Measurements from ENCODE around the gene LRRC27. TPM values are rescaled to one million over a fixed set of nuclear protein-coding genes. Genes with fewer than 3 reads are reported as not detected.

Gene LRRC27
- total RNA-seq, 6 donors from 2014 or later, result 7.4 to 110 (median 15.1) TPM

DNA sequence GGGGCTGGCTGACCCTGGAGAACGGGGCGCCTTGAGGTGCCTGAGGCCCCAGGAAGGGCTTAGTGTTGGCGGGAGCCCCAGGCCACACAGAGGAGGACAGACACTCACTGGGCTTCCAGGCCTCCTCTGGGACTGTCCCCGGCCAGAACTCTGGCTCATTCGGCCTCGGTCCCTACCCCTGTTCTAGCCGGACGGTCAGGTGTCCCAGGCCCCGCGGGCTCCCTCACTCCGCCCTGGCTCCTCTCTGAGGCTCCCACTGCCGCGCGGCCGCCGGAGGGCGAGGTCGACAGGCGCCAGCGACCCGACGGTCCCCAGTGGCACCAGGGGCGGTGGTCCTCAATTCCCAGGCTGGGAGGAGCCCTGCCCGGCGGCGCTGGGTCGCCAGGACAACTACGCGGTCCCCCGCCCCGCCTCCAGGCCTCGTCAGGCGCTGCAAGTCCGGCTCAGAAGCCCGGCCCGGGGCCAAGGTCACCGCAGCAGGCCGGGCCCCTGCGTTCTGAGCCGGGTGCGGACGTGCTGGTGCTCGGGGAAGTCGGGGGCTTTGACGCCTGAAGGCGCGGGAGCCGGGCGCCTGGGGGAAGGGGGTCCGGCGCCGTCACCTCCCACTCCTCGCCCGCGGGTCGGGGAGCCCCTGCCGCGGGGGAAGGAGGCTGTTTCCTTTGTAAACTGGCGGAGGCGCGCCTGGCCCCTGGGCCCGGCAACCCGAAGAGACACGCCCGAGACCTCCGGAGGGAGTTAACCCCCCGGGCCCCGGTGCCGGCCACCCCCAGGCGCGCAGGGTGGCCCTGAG, 63.9 kb downstream of the LRRC27 start:
- Histone ChIP-seq H3K27ac (peak overlapping the region; percentile 92 to 99 (median 94)), H3K27me3 (no peaks in the 10 kb centered on the region), H3K4me3 (peak overlapping the region; percentile 5 to 83 (median 71)), H3K36me3 (no peaks in the 10 kb centered on the region), H3K9me3 (no peaks in the 10 kb centered on the region), H3K4me1 (peaks cover 39 to 51% (median 49%) of the 10 kb centered on the region in 4 donors)
- 0 to 3% methylated on average over 7 to 28 of the region's 71 CpGs for WGBS, 2 donors
- peak; percentile 51 to 73 for ATAC-seq (ENCODE audit: low FRiP score in 2 of 2)
- TF ChIP-seq EP300 (IDR thresholded peaks at IDR 0.05) (no peak), POLR2A (IDR thresholded peaks at IDR 0.05) (peak in 2 of 4 donors; percentile 63 to 83), POLR2AphosphoS5 (IDR thresholded peaks at IDR 0.05) (peak in 1 of 2 donors; percentile 72)
- TF ChIP-seq, protein P1, sequence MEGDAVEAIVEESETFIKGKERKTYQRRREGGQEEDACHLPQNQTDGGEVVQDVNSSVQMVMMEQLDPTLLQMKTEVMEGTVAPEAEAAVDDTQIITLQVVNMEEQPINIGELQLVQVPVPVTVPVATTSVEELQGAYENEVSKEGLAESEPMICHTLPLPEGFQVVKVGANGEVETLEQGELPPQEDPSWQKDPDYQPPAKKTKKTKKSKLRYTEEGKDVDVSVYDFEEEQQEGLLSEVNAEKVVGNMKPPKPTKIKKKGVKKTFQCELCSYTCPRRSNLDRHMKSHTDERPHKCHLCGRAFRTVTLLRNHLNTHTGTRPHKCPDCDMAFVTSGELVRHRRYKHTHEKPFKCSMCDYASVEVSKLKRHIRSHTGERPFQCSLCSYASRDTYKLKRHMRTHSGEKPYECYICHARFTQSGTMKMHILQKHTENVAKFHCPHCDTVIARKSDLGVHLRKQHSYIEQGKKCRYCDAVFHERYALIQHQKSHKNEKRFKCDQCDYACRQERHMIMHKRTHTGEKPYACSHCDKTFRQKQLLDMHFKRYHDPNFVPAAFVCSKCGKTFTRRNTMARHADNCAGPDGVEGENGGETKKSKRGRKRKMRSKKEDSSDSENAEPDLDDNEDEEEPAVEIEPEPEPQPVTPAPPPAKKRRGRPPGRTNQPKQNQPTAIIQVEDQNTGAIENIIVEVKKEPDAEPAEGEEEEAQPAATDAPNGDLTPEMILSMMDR (IDR thresholded peaks at IDR 0.05), result peak in 2 of 6 experiments; percentile 34 to 35
- peak; percentile 87 to 94 for DNase-seq

DNA sequence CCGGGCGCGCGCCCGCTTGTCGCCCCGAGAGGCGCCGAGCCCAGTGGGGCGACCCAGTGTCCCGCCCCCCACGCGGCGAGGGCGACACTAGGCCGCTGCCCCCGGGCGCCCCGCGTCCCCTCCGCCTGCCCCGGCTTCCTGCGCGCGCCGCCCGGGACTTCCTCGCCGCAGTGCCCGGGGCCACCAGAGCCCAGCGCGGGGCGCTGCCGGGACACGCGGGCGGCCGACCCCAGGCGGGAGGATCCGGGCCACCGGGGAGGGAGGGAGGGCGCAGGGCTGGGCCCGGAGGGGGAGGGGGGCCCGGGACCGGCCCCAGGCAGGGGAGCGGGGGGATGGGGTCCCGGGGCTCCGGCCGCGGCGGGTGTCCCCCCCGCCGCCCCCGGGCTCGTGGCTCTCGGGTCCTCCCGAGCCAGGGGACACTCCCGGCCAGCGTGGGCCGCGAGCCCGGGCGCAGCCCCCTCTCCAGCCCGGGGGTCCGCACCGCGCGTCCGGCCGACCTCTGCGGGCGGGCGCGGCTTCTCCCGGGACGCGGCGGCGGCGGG, 64.6 kb downstream of the LRRC27 start:
- peak overlapping the region; percentile 92 to 99 (median 94) for H3K27ac ChIP-seq
- peak overlapping the region; percentile 5 to 83 (median 71) for H3K4me3 ChIP-seq
- 0% methylated on average over 5 of the region's 80 CpGs; no CpG with 5 or more reads in 1 of the 2 donors for WGBS, 2 donors
- no peaks in the 10 kb centered on the region for H3K9me3 ChIP-seq
- ATAC-seq (ENCODE audit: low FRiP score in 2 of 2) (peak; percentile 23 to 65), DNase-seq (peak; percentile 77 to 95)
- H3K36me3 ChIP-seq, result no peaks in the 10 kb centered on the region
- peaks cover 46 to 58% (median 56%) of the 10 kb centered on the region in 4 donors for H3K4me1 ChIP-seq
- no peaks in the 10 kb centered on the region for H3K27me3 ChIP-seq
- TF ChIP-seq POLR2AphosphoS5 (IDR thresholded peaks at IDR 0.05), result no peak
- TF ChIP-seq, protein P1 (IDR thresholded peaks at IDR 0.05), result peak; percentile 61 to 91 (median 70)

DNA sequence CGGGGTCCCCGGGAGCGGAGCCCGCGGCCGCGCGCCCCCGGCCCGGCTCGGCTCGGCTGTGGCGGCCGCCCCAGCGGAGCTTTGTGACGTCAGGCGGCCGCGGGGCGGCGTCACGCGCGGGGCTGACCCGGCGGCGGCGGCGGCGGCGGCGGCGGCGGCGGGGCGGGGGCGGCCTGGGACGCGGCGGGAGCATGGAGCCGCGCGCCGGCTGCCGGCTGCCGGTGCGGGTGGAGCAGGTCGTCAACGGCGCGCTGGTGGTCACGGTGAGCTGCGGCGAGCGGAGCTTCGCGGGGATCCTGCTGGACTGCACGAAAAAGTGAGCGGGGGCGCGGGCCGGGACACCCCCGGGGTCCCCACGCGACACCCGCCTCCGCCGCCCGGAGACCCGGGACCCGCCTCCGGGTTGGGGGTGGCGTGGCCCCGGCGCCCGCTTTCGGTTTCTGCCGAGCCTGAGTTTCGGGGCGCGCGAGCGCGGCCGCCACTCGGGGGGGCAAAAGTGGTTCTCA, 65.1 kb downstream of the LRRC27 start, which contains the start of gene PWWP2B:
PWWP2B (plus strand) TSS at position 165 of the 506 bp plus-strand sequence; CDS start at position 192, 27 bp downstream.
- 0% methylated on average over 5 of the region's 86 CpGs; no CpG with 5 or more reads in 1 of the 2 donors for WGBS, 2 donors
- peak in 1 of 2 donors; percentile 43 for ATAC-seq (ENCODE audit: low FRiP score in 2 of 2)

DNA sequence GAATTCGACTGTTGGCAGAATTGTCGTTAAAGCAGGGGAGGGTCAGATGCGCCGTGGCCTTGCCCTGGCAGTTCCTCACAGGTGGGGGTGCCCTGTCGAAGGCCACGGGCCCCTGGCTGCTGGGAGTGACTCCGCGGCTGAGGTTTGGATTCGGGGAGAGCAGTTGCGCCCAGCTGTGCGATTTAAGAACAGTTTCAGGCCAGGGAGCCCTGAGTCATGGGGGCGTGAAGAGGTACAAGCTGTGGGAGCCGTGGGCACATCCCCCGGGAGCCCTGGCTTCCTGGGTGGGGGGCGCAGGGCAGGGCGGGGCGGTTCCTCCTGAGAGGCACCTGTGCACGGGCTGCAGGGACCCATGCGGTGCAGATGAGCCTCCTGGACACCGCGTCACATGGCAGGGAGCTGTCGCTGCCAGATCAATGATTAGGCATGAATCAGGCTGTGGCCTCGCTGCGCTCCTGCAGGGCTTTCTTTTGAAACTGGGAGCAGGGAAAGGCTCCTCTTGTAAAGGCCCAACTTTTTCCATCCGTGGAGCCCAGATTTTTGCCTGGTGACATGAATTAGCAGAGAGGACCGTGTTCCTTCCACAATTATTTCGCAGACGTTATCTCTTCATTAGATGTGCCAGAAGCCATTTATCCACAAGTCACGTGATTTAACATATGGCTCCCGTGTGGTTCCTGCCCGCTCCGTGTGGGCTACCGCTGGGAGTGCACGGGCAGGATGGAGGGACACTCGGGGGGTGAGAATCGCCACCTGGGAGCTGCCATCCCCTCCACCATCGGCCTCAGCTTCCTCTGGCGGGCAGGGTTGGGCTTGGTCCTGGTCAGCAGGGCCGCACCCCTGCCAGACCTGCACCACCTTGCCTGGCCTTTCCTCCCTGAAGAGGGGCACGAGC, 65.9 kb downstream of the LRRC27 start:
- H3K4me3 ChIP-seq, result peak overlapping the region; percentile 76 to 83 (median 81)
- 13 to 14% methylated on average over 26 to 33 of the region's 40 CpGs for WGBS, 2 donors
- no peaks in the 10 kb centered on the region for H3K36me3 ChIP-seq
- H3K27ac ChIP-seq, result peak overlapping the region; percentile 86 to 99 (median 95)
- no peaks in the 10 kb centered on the region for H3K27me3 ChIP-seq
- H3K9me3 ChIP-seq, result no peaks in the 10 kb centered on the region
- DNase-seq, result peak in 1 of 2 donors; percentile 89
- peaks cover 53 to 71% (median 68%) of the 10 kb centered on the region in 4 donors for H3K4me1 ChIP-seq
- ATAC-seq (ENCODE audit: low FRiP score in 2 of 2), result peak in 1 of 2 donors; percentile 27
- TF ChIP-seq POLR2A (IDR thresholded peaks at IDR 0.05) (no peak), POLR2AphosphoS5 (IDR thresholded peaks at IDR 0.05) (peak in 1 of 2 donors; percentile 10), EP300 (IDR thresholded peaks at IDR 0.05) (no peak)
- TF ChIP-seq, protein P1 (IDR thresholded peaks at IDR 0.05), result peak in 1 of 6 experiments; percentile 11

More for the DNA sequence above, 65.1 kb downstream of the LRRC27 start, which contains the start of gene PWWP2B:
- Histone ChIP-seq H3K36me3 (no peaks in the 10 kb centered on the region), H3K9me3 (no peaks in the 10 kb centered on the region), H3K4me3 (peak within 1 kb of the TSS; percentile 76 to 83 (median 81)), H3K27me3 (no peaks in the 10 kb centered on the region), H3K27ac (peak within 1 kb of the TSS; percentile 92 to 99 (median 95)), H3K4me1 (peaks cover 48 to 63% (median 61%) of the 10 kb centered on the region in 4 donors)
- peak in 1 of 2 donors; percentile 96 for DNase-seq
- peak in 1 of 2 donors; percentile 42 for TF ChIP-seq POLR2AphosphoS5 (IDR thresholded peaks at IDR 0.05)
- TF ChIP-seq EP300 (IDR thresholded peaks at IDR 0.05), result no peak
- peak in 3 of 4 donors; percentile 61 to 67 (median 63) for TF ChIP-seq POLR2A (IDR thresholded peaks at IDR 0.05)
- TF ChIP-seq, protein P1 (IDR thresholded peaks at IDR 0.05), result peak in 1 of 6 experiments; percentile 12
